Measurements from ENCODE around the gene SERPINB13. TPM values are rescaled to one million over a fixed set of nuclear protein-coding genes. Genes with fewer than 3 reads are reported as not detected.
"Not testable (repeated sequence)": the region's sequence is repeated elsewhere in the genome, so short reads cannot be mapped to it uniquely, and the experiment has no call there.

SERPINB13 gene
- total RNA-seq, 2 donors from 2014 or later, result not detected

DNA sequence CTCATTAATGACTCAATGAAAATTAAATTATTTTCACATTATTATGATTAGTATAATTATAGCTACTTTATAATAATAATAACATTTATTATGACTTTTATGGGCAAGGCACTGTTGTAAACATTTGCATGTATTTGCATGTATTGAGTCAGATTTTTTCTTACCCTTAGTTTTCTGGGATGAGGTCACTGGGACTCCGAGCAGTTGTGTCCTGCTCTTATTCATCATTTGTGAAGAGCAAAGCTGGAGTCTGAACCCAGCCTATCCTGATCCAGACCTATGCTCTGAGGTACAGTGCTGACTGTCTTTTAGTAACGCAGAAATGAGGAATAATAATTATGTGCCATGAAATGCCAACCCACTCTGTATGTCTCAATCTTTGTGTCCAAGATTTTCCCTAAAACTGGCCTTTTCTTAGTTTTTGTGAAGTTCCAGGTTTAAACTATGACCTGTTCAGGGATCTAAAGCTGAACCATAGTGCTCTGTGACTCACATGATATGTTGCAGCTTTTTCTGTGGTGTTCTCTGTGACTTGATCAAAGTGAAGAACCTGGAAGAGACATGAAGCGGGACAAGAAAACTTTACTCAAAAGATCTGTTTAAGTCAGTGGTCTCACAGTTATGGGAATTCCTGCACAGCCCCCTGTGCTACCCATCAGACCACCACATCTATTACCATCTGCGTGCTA is 55.7 kb downstream of the SERPINB13 start:
- not testable (repeated sequence) for H3K4me1 Mint-ChIP-seq (ENCODE audit: low read depth); H3K4me3 Mint-ChIP-seq; ATAC-seq (replicated peaks in 1 of 2); DNase-seq; H3K27me3 Mint-ChIP-seq (ENCODE audit: low read depth); H3K36me3 Mint-ChIP-seq (ENCODE audit: insufficient read depth in 2 of 2); H3K9me3 Mint-ChIP-seq; H3K27ac Mint-ChIP-seq

DNA sequence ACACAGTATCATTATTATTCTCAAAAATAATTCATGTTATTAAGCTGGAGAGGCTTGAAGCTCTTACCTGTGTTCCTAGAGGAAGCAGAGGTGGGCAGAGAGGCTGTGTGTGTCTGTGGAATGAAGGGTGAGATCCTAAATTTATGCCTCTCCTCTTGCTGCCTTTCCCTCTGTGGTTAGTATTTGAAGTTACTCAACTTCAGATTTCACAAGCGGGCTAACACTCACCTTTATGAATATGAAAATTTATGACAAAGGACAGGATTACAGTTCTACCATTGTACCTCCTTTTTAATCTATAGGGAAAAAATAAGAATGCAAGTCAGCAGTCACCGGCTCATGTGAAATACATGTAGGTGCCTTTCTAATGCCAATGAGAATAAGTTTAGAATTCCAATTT is 57.0 kb downstream of the SERPINB13 start, which contains the start of gene SERPINB4:
Gene SERPINB4, minus strand, starts transcription at position 115 of the 400 bp plus-strand sequence. CDS start 679 bp downstream, outside the sequence.
- not testable (repeated sequence) for H3K4me3 Mint-ChIP-seq; ATAC-seq (replicated peaks in 1 of 2); DNase-seq; H3K36me3 Mint-ChIP-seq (ENCODE audit: insufficient read depth in 2 of 2); H3K4me1 Mint-ChIP-seq (ENCODE audit: low read depth); H3K27me3 Mint-ChIP-seq (ENCODE audit: low read depth); H3K9me3 Mint-ChIP-seq; H3K27ac Mint-ChIP-seq

DNA sequence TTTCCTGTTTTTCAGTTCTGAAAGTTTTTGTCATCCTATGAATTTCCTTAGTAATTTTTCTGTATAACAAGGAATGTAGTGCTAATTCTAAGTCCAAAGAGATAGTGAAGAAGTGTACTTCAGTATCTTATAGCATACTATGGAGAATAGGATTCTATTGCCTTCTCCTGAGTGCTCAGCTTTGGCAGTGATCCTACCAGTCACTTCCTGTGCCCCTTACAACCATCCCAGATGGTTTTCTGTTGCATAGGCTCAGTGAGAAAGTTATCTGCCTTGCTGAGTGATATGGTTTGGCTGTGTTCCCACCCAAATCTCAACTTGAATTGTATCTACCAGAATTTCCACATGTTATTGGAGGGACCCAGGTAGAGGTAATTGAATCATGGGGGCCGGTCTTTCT is 57.6 kb downstream of the SERPINB13 start:
- ATAC-seq (replicated peaks in 1 of 2); H3K4me3 Mint-ChIP-seq; H3K9me3 Mint-ChIP-seq; H3K27ac Mint-ChIP-seq; H3K4me1 Mint-ChIP-seq (ENCODE audit: low read depth); DNase-seq; H3K36me3 Mint-ChIP-seq (ENCODE audit: insufficient read depth in 2 of 2); H3K27me3 Mint-ChIP-seq (ENCODE audit: low read depth): not testable (repeated sequence)

DNA sequence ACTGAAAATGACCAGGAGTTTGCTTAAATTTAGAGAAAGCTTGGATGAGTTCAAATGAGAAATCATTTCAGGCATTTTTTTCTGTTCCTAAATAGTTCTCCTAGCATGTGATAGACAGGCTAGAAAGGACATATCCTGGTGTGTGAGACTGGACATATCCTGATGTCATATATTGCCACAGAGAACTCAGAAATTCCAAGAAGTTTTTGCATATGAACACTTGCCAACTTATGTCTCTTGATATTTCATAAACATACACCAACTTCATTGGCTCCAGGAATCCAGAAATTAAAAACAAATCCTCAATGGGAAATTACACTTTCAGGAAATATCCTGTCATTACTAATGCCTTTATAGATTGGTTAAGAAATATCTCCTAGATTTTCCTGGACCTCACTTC is 59.8 kb downstream of the SERPINB13 start:
- H3K27ac Mint-ChIP-seq, result no peak overlapping the region
- DNase-seq (no peak), ATAC-seq (replicated peaks in 1 of 2) (no peak)
- no peak overlapping the region for H3K4me3 Mint-ChIP-seq
- no peaks in the 10 kb centered on the region for H3K9me3 Mint-ChIP-seq
- no peaks in the 10 kb centered on the region for H3K36me3 Mint-ChIP-seq (ENCODE audit: insufficient read depth in 2 of 2)
- no peaks in the 10 kb centered on the region for H3K4me1 Mint-ChIP-seq (ENCODE audit: low read depth)
- no peaks in the 10 kb centered on the region for H3K27me3 Mint-ChIP-seq (ENCODE audit: low read depth)

DNA sequence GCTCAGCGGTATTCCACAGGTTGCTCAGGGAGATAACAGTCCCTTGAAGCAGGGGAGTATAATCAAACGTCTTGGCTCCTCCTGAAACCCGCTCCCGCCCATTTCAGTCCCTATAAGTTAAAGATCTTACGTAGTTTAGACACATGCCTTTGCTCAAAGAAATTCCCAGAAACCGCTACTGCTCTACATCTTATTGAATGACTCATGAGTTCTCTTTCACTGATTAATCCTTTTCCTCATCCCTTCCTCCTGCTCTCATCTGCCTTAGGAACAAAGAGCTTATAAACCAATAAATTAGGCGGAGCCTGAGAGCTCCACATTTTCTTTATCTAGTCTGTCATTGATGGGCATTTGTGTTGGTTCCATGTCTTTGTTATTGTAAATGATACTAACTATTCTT is 61.1 kb downstream of the SERPINB13 start:
- no peak for ATAC-seq (replicated peaks in 1 of 2)
- Mint-ChIP-seq H3K9me3 (no peaks in the 10 kb centered on the region), H3K27ac (no peak overlapping the region), H3K4me1 (ENCODE audit: low read depth) (no peaks in the 10 kb centered on the region), H3K36me3 (ENCODE audit: insufficient read depth in 2 of 2) (no peaks in the 10 kb centered on the region), H3K27me3 (ENCODE audit: low read depth) (no peaks in the 10 kb centered on the region), H3K4me3 (no peak overlapping the region)
- DNase-seq, result no peak

Other genes starting within 250 kb of the SERPINB13 start
- gene KDSR, start 220.1 kb upstream of the SERPINB13 start, total RNA-seq, result 10 to 100 TPM; 69.6 to 81.0 TPM
- gene VPS4B, start 164.9 kb upstream of the SERPINB13 start, total RNA-seq, result 10 to 100 TPM; 70.8 to 75.5 TPM
- gene SERPINB5, start 110.4 kb upstream of the SERPINB13 start, total RNA-seq, result not detected
- gene SERPINB12, start 45.0 kb upstream of the SERPINB13 start, total RNA-seq, result not detected
- not detected for gene SERPINB4, start 56.9 kb downstream of the SERPINB13 start, total RNA-seq
- gene SERPINB3, start 74.5 kb downstream of the SERPINB13 start, total RNA-seq, result not detected
- gene SERPINB11, start 115.6 kb downstream of the SERPINB13 start, total RNA-seq, result not detected
- gene SERPINB7, start 188.1 kb downstream of the SERPINB13 start, total RNA-seq, result not detected

Data from activated T-cell treated with anti-CD3 and anti-CD28 coated beads, Interleukin-2, amount 50 U/mL, for 72 hours (primary cell).